Naive B cell (primary cell): Measurements from ENCODE around the gene RAB7B. TPM values are rescaled to one million over a fixed set of nuclear protein-coding genes. Genes with fewer than 3 reads are reported as not detected.
"Not testable (repeated sequence)": the region's sequence is repeated elsewhere in the genome, so short reads cannot be mapped to it uniquely, and the experiment has no call there.

Experiments
- ATAC-seq, 2 donors: fragments of 150-1000 bp; cut with Tn5 transposase; 2 replicates each; pipeline ENCODE4 v1.10.0; 2021; ENCODE audit warnings: low read depth in 2 of 2, mild to moderate bottlenecking in 2 of 2, moderate library complexity in 2 of 2
- DNase-seq: peaks from one replicate; pipeline ENCODE4 v3.0.0; 2022
- H3K27ac Mint-ChIP-seq, 6 donors: one replicate each; pipeline ENCODE4 v1.8.0; 2020 to 2022; ENCODE audit warnings: mild to moderate bottlenecking in 6 of 6, mixed read lengths in 6 of 6, moderate library complexity in 5 of 6, inconsistent platforms in 2 of 6
- H3K27me3 Mint-ChIP-seq, 3 donors: one replicate each; pipeline ENCODE4 v1.8.0; 2021 to 2022; ENCODE audit warnings: mixed read lengths in 3 of 3, mild to moderate bottlenecking in 1 of 3
- H3K36me3 Mint-ChIP-seq, 2 donors: one replicate each; pipeline ENCODE4 v1.8.0; 2020 to 2022; ENCODE audit warnings: mixed read lengths in 2 of 2, inconsistent platforms in 1 of 2, mild to moderate bottlenecking in 1 of 2
- H3K4me1 Mint-ChIP-seq, 3 donors: one replicate each; pipeline ENCODE4 v1.8.0; 2020 to 2022; ENCODE audit warnings: mixed read lengths in 3 of 3, inconsistent platforms in 1 of 3, mild to moderate bottlenecking in 1 of 3, moderate library complexity in 1 of 3
- H3K4me3 Mint-ChIP-seq, 8 donors: one replicate each; pipeline ENCODE4 v1.8.0; 2020 to 2022; ENCODE audit warnings: mild to moderate bottlenecking in 8 of 8, mixed read lengths in 8 of 8, moderate library complexity in 8 of 8, inconsistent platforms in 2 of 8
- H3K9me3 Mint-ChIP-seq, 7 donors: one replicate each; pipeline ENCODE4 v1.8.0; 2020 to 2022; ENCODE audit warnings: mixed read lengths in 7 of 7, mild to moderate bottlenecking in 5 of 7, inconsistent platforms in 2 of 7, moderate library complexity in 1 of 7
- polyA plus RNA-seq, 6 donors: library from polyadenylated mRNA; unstranded; fragments of 300-500 nt; fragmentation: Illumina TruSeq; gene quantifications; one replicate each; pipeline ENCODE4 v1.2.3, GENCODE V29; 2021; ENCODE audit warnings: low read depth in 6 of 6

Gene RAB7B
- polyA plus RNA-seq, 6 donors from 2014 or later: not detected

DNA sequence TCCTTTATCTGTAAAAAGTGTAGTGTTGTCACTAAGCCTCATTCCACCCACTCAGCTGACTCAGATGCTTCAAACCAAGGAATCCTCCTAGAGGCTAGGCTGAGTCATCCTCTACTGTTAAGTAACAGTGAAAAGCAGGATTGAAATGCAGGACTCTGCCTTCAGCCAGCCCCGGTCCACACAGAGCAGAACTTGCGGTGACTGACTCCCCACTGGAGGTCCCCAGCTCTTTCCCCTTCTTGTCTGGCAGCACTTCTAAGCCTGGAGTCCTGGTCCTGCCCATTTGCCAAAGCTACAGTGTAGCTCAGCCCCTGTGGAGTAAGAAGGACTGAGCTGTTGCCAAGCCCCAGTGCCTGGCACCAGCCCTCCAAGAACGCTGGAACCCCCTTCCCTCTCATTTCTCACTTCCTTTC lies 1.7 kb downstream of the RAB7B start:
- peaks cover 5 to 10% (median 8%) of the 10 kb centered on the region in 3 donors for H3K27me3 Mint-ChIP-seq
- ATAC-seq: no peak
- H3K9me3 Mint-ChIP-seq: peaks cover 1 to 13% (median 6%) of the 10 kb centered on the region in 7 donors
- no peak for DNase-seq
- H3K27ac Mint-ChIP-seq: no peak overlapping the region
- no peak overlapping the region for H3K4me3 Mint-ChIP-seq
- H3K4me1 Mint-ChIP-seq: peaks cover 13 to 18% (median 16%) of the 10 kb centered on the region in 3 donors
- peaks cover 5 to 10% of the 10 kb centered on the region in 2 donors for H3K36me3 Mint-ChIP-seq

DNA sequence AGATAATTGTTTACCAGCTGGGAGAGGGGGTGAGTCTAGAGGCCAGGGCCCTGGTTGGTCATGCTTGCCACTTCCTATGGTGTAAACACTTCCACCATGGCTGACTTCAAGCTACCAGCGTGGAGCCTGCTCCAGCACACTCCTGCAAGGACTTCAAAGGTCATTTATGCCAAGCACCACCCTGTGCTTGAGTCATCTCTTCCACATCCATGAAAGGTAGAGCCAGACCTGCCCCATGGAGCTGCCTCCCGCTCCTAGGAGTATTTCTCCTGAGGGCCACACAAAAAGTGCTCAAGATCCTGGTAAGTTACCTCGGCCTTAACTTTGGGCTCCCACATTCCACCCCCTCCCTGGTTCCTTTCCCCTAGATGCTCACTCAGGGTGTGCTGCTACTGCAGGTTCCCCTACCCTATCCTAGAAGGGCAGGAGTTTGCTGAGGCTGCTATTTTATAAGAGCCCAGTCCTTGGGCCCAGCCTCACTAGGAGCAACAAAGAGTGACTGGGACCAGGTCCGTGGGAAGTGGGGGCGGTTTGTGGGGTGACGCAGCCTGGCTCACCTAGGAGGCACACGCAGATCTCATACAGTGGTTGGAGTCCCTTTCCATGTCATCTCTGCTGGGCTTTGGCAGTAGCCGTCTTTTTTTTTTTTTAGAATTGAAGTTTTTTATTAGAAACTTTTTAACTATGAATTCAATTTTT lies 2.4 kb downstream of the RAB7B start:
- peaks cover 5 to 10% (median 8%) of the 10 kb centered on the region in 3 donors for H3K27me3 Mint-ChIP-seq
- ATAC-seq (no peak), DNase-seq (no peak)
- H3K9me3 Mint-ChIP-seq: peaks cover 2 to 15% (median 9%) of the 10 kb centered on the region in 7 donors
- H3K4me1 Mint-ChIP-seq: peaks cover 14 to 22% (median 18%) of the 10 kb centered on the region in 3 donors
- no peak overlapping the region for H3K4me3 Mint-ChIP-seq
- H3K27ac Mint-ChIP-seq: peak overlapping the region in 1 of 6 donors; percentile 32
- peaks cover 5 to 13% of the 10 kb centered on the region in 2 donors for H3K36me3 Mint-ChIP-seq

DNA sequence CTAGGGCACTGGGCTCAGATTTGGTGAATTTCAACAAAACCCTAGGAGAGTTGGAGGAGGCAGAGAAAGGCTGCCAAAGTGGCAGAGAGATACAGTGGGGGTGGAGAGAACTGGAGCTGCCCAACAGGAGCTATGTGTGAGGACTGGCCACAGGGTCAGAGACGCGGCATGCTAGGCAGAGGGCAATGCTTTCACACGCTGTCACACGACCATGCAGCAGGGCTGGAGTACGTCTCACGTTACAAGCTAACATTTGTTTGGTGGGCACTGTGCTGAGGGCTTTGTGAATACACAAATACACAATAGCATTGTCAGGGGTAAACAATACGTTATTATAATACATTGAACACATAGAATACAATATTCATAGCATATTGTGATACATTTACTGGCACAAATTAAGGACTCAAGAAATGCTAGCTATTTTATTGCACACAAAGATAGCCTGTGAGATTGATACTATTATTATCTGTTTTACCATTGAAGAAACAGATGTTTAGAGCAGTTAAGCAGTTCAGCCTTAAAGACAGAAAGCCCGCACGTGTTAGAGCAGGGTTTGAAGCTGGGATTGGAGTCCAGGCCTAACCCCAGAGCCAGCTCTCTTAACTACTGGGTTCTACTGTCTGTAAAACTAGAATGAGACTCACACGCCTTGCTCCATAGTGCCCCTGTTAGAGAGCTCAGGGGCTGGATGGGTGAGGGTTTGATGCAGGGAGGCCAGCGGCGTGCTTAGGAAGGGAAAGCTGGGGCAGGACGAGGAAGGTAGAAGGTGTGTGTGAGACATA lies 4.5 kb downstream of the RAB7B start:
- Mint-ChIP-seq H3K4me3 (no peak overlapping the region), H3K27me3 (no peaks in the 10 kb centered on the region), H3K27ac (no peak overlapping the region), H3K4me1 (peaks cover 10 to 13% (median 11%) of the 10 kb centered on the region in 3 donors), H3K9me3 (peaks cover 2 to 15% (median 9%) of the 10 kb centered on the region in 7 donors), H3K36me3 (peaks cover 5 to 13% of the 10 kb centered on the region in 2 donors)
- no peak for ATAC-seq
- DNase-seq: no peak

DNA sequence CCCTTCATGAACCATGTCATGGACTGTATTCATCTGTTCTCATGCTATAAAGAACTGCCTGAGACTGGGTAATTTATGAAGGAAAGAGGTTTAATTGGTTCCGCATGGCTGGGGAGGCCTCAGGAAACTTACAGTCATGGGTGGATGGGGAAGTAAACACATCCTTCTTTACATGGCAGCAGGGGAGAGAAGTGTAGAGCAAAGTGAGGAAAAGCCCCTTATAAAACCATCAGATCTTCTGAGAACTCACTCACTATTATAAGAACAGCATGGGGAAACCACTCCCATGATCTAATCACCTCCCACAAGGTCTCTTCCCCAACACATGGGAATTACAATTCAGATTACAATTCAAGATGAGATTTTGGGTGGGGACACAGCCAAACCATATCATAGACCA lies 6.6 kb downstream of the RAB7B start:
- Mint-ChIP-seq H3K4me1 (peaks cover 8 to 13% (median 10%) of the 10 kb centered on the region in 3 donors), H3K9me3 (peaks cover 2 to 15% (median 9%) of the 10 kb centered on the region in 7 donors), H3K36me3 (peaks cover 5 to 13% of the 10 kb centered on the region in 2 donors), H3K27ac (peak overlapping the region in 2 of 6 donors; percentile 81 to 92)
- DNase-seq, H3K27me3 Mint-ChIP-seq, H3K4me3 Mint-ChIP-seq: not testable (repeated sequence)
- peak in 1 of 2 donors; percentile 37 for ATAC-seq

DNA sequence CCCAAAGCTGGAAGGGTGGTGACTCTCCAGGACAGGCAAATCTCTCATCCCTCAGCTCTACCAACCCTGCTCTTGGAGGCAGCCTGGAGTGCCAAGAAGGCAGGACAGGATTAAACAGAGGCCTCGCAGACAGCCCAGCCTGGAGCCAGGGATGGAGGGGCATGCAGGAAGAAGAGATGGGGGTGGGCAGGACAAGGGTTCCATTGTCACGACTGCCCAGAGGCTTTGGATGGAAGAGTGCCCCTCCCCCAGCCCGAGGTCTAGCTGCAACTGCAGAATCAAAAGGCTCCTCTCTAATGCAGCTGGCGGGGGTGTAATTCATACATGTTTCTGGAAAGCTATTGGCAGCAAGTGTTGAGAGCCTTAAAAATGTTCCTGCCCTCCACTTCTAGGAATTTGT lies 8.8 kb downstream of the RAB7B start:
- peaks cover 0 to 26% (median 11%) of the 10 kb centered on the region in 3 donors for H3K27me3 Mint-ChIP-seq
- H3K36me3 Mint-ChIP-seq: peaks cover 9 to 13% of the 10 kb centered on the region in 2 donors
- H3K27ac Mint-ChIP-seq: no peak overlapping the region
- ATAC-seq (no peak), DNase-seq (no peak)
- no peak overlapping the region for H3K4me3 Mint-ChIP-seq
- peaks cover 2 to 15% (median 9%) of the 10 kb centered on the region in 7 donors for H3K9me3 Mint-ChIP-seq
- peaks cover 6 to 13% (median 10%) of the 10 kb centered on the region in 3 donors for H3K4me1 Mint-ChIP-seq

DNA sequence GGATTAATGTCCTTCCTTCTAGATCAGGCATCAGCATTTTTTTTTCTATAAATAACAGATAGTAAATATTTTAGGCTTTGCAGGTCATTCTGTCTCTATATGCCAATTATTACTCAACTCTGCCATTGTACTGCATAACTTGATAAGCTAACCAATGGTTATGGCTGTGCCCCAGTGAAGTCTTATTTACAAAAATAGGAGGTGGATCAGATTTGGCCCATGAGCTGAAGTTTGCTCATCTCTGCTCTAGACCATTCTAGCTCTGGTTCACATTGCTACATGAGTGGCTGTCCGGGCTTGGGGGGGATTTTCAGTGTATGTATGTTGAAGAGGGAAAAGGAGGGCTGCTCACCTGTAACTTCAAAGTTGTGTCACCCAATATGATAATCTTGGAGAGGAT lies 10.1 kb downstream of the RAB7B start:
- Mint-ChIP-seq H3K4me1 (peaks cover 6 to 13% (median 10%) of the 10 kb centered on the region in 3 donors), H3K27me3 (peaks cover 0 to 30% (median 15%) of the 10 kb centered on the region in 3 donors), H3K4me3 (no peak overlapping the region), H3K9me3 (peaks cover 2 to 15% (median 9%) of the 10 kb centered on the region in 7 donors), H3K27ac (no peak overlapping the region), H3K36me3 (peaks cover 9 to 13% of the 10 kb centered on the region in 2 donors)
- no peak for ATAC-seq
- no peak for DNase-seq

DNA sequence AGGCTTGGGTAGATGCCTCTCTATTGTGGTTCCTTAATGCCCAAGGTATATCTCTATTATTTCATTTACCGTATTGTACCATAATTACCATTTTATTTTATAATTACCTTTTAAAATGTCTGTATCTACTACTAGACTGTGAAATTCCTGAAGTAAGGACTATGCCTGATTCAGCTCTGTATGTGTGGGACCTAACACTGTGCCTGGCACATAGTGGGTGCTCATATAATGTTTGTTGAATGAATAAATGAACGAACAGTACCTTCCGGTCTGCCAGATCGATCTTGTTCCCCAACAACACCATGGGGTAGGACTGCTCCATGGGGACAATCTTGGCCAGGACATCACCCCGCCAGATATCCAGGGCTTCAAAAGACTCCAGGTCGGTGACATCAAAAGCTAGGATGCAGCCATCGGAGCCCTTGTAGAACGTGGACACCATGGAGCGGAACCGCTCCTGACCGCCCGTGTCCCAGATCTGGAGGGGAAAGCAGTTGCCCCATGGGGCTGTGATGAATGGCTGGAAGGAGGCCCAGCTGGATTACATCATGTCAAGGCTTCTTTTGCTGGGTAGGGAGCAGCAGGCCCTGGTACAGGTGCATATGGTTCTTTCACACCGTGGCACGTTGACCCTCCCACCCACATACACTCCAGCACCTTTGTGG lies 10.8 kb downstream of the RAB7B start:
- H3K4me3 Mint-ChIP-seq: no peak overlapping the region
- peaks cover 8 to 11% of the 10 kb centered on the region in 2 donors for H3K36me3 Mint-ChIP-seq
- ATAC-seq: no peak
- peaks cover 6 to 12% (median 10%) of the 10 kb centered on the region in 3 donors for H3K4me1 Mint-ChIP-seq
- H3K27ac Mint-ChIP-seq: no peak overlapping the region
- no peak for DNase-seq
- peaks cover 2 to 11% (median 8%) of the 10 kb centered on the region in 7 donors for H3K9me3 Mint-ChIP-seq
- peaks cover 0 to 30% (median 15%) of the 10 kb centered on the region in 3 donors for H3K27me3 Mint-ChIP-seq

DNA sequence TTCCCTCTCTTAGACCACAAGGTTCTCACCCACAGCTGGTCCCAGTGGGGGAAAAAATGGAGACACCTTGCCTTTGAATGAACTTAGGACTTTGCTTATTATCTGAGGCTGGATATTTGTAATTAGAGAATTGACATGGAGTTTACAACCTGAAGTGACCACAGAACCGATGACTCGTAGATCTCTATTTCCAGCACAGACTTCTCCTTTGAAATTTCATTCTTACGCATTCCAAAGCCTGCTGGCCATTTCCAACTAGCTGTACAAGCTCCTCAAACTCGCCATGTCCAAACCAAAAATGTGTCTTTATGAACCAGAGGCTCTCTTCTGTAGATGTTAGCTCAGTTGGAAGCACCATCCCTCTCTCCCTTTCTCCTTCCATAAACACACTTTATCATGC lies 12.0 kb downstream of the RAB7B start:
- Mint-ChIP-seq H3K36me3 (peaks cover under 1 to 3% of the 10 kb centered on the region in 2 donors), H3K27me3 (peaks cover 0 to 30% (median 15%) of the 10 kb centered on the region in 3 donors), H3K27ac (no peak overlapping the region), H3K4me1 (peaks cover 0 to 1% (median 0%) of the 10 kb centered on the region in 3 donors), H3K9me3 (peaks cover 0 to under 1% (median 0%) of the 10 kb centered on the region in 7 donors), H3K4me3 (no peak overlapping the region)
- ATAC-seq (no peak), DNase-seq (no peak)

DNA sequence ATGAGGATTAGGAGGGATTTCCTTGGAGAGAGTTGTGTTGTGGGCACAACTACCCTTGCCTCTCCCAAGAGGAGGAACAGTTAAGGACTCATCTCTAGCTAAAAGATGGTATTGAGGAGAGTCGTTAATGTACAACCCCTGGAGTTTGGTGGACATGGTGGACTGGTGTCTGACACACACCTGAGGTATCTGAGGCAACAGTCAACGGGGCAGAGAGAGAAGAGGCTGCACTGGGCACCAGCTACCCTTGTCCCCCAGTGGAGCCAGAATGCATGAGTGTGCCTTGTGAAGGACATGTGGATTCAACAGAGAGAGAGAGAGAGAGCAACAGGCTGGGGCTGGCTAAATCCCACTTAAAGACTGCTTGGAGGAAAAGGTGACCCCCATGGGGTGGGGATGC lies 13.0 kb downstream of the RAB7B start:
- no peak overlapping the region for H3K4me3 Mint-ChIP-seq
- H3K27ac Mint-ChIP-seq: peak overlapping the region in 1 of 6 donors; percentile 81
- peaks cover 0 to 3% of the 10 kb centered on the region in 2 donors for H3K36me3 Mint-ChIP-seq
- DNase-seq (no peak), ATAC-seq (no peak)
- peaks cover 0 to 30% (median 15%) of the 10 kb centered on the region in 3 donors for H3K27me3 Mint-ChIP-seq
- H3K9me3 Mint-ChIP-seq: no peaks in the 10 kb centered on the region
- no peaks in the 10 kb centered on the region for H3K4me1 Mint-ChIP-seq

DNA sequence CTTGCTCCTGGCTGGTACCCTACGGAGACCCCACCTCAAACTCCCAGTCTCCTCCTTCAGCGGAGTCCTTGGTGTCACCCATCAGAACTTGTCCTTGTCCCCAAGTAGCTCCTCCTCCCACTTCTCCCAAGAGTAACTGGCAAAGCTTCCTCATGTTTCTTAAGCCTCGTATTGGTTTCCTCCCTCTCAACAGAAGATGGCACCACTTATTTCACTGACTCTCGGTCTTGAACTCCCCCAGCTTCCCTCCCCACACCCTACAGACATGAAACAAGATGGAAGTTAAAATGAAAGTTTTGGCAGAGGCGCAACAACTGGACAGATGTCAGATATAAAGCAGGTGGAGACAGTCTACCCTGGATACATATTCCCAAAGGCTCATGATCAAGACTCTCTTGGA lies 13.4 kb downstream of the RAB7B start:
- Mint-ChIP-seq H3K27ac (peak overlapping the region in 2 of 6 donors; percentile 10 to 27), H3K4me1 (no peaks in the 10 kb centered on the region), H3K36me3 (peaks cover 0 to 3% of the 10 kb centered on the region in 2 donors), H3K27me3 (peaks cover 0 to 30% (median 15%) of the 10 kb centered on the region in 3 donors), H3K9me3 (no peaks in the 10 kb centered on the region), H3K4me3 (no peak overlapping the region)
- no peak for DNase-seq
- no peak for ATAC-seq

DNA sequence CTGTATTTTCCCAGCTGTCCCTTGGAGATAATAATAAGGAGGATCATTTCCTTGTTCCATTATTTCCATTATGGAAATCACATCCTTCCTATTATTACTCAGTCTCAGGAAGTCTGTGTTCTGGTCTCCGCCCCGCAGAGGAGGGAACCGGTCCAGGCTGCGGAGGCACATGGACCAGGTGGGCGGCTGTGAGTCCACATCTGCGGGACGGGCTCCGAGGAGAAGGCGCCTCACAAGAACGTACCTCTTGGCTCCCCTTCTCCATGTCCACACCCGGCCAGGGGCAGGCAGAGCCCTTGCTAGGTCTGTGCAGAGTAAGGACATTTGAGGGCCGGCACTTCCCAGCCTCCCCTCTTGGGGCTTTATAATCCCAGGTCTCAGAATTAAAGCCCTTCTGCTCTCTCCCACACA lies 14.6 kb downstream of the RAB7B start:
- H3K27ac Mint-ChIP-seq: no peak overlapping the region
- ATAC-seq (no peak), DNase-seq (no peak)
- H3K27me3 Mint-ChIP-seq: peaks cover 0 to 30% (median 15%) of the 10 kb centered on the region in 3 donors
- no peaks in the 10 kb centered on the region for H3K9me3 Mint-ChIP-seq
- peaks cover 0 to 8% (median 0%) of the 10 kb centered on the region in 3 donors for H3K4me1 Mint-ChIP-seq
- H3K4me3 Mint-ChIP-seq: no peak overlapping the region
- H3K36me3 Mint-ChIP-seq: peaks cover 0 to 3% of the 10 kb centered on the region in 2 donors

DNA sequence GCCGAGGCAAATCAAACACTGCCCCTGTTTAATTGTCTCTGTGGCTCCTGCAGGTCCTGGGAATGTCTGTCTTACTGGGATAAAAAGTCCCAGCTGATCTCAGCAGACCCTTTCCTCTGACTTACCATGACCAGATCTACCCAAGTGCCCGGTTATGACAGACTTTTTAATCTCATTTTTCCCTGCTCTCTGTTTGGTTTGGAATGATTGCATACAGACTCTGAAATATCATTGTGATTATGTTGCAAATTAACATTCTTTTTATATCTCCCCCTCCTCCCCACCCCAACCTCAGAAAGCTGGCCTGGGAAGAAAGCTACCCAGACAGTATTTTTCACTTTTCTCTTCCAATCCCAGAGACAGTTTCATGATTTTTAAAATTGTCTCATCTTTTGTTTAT lies 16.3 kb downstream of the RAB7B start:
- Mint-ChIP-seq H3K27me3 (peaks cover 0 to 25% (median 15%) of the 10 kb centered on the region in 3 donors), H3K9me3 (peaks cover 0 to 6% (median 3%) of the 10 kb centered on the region in 7 donors), H3K27ac (no peak overlapping the region), H3K4me3 (no peak overlapping the region), H3K4me1 (peaks cover 0 to 8% (median 0%) of the 10 kb centered on the region in 3 donors), H3K36me3 (peaks cover 3 to 7% of the 10 kb centered on the region in 2 donors)
- no peak for ATAC-seq
- DNase-seq: no peak

DNA sequence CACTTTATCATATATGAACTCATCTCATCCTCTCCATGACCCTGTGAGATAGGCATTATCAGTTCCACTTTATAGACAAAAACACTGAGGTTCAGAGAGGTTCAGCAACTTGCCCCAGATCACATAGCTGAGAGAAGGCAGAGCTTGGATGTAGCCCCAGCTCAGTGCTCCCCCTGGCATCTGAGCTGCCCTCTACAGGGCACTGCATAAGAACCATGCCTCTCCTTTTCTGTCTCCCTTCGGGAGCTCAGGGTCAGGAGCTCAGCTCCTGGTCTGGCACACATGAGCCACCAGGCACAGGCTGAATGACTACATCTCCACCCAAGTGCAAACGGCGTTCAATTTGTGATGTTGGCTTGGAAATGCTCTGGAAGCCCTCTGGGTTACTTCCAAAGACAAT lies 16.9 kb downstream of the RAB7B start:
- Mint-ChIP-seq H3K4me3 (no peak overlapping the region), H3K27me3 (peaks cover 0 to 20% (median 15%) of the 10 kb centered on the region in 3 donors), H3K9me3 (peaks cover 0 to 9% (median 3%) of the 10 kb centered on the region in 7 donors), H3K36me3 (peaks cover 3 to 8% of the 10 kb centered on the region in 2 donors), H3K4me1 (peaks cover 0 to 8% (median 0%) of the 10 kb centered on the region in 3 donors), H3K27ac (no peak overlapping the region)
- ATAC-seq: no peak
- no peak for DNase-seq
